IMR-90 (cell line): Measurements from ENCODE around the gene MBD1.

Experiments
- CEBPB ChIP-seq: IDR thresholded peaks from 2 replicates; pipeline ENCODE4 v1.6.1; 2012; ENCODE audit warnings: low read depth, low read length, improper control_type of control experiment
- CTCF ChIP-seq: conservative IDR thresholded peaks from 2 replicates; pipeline ENCODE4 v1.5.1; 2012; ENCODE audit warnings: mild to moderate bottlenecking, low read depth, low read length, improper control_type of control experiment
- MAZ ChIP-seq: IDR thresholded peaks from 2 replicates; pipeline ENCODE4 v1.6.1; 2012; ENCODE audit warnings: low read depth, mild to moderate bottlenecking, low read length, improper control_type of control experiment, moderate library complexity, borderline replicate concordance
- MXI1 ChIP-seq: IDR thresholded peaks from 2 replicates; pipeline ENCODE4 v1.6.1; 2012; ENCODE audit warnings: low read depth, mild to moderate bottlenecking, low read length, moderate library complexity, borderline replicate concordance
- POLR2A ChIP-seq: IDR thresholded peaks from 2 replicates; pipeline ENCODE4 v1.6.1; 2012; ENCODE audit warnings: mild to moderate bottlenecking, low read depth, low read length
- RAD21 ChIP-seq: IDR thresholded peaks from 2 replicates; pipeline ENCODE4 v1.6.1; 2012; ENCODE audit warnings: low read length, improper control_type of control experiment

GRCh38 chr18:50306944-50307343, 25.6 kb upstream of the MBD1 start:
- TF ChIP-seq MXI1 (no peak), CEBPB (no peak), POLR2A (no peak), RAD21 (no peak), CTCF (no peak), MAZ (no peak)
